Glomerular visceral epithelial cell (primary cell): ENCODE results near the gene NR5A2.

Source experiments
- DNase-seq: peaks from one replicate; pipeline ENCODE4 v3.0.0-alpha.2; 2016; ENCODE audit errors: extremely low spot score

Gene NR5A2

DNA sequence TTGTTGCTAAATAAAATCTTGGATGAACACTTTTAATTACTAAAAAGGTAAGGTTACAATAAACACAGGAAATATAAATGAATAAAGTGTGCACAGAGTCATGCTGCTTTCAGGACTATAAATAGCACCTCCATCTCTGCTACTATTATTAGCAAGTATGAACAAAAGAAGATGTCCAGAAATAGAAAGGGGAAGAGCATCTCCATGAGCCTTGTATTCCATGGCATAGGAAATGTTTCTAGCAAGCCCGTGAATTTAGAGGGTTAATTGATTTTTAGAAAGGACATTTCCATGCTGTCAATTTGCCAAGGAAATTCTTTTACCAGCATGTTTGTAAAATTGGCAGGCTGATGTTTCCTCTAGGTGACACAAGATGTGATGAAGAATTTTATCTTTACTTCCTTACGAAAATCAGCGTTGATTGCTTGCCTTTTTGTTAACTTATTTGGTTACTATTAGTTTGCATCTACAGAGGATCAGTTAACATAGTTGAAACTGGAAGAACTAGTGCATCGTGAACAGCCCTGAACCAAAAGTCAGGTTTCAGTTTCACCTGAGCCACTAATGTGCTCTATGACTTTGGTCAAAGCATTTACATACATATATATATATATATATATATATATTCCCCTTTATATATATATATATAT lies 45.3 kb downstream of the NR5A2 start:
- DNase-seq, result no peak

GRCh38 chr1:200073286-200073637 lies 45.8 kb downstream of the NR5A2 start:
- no peak for DNase-seq

DNA sequence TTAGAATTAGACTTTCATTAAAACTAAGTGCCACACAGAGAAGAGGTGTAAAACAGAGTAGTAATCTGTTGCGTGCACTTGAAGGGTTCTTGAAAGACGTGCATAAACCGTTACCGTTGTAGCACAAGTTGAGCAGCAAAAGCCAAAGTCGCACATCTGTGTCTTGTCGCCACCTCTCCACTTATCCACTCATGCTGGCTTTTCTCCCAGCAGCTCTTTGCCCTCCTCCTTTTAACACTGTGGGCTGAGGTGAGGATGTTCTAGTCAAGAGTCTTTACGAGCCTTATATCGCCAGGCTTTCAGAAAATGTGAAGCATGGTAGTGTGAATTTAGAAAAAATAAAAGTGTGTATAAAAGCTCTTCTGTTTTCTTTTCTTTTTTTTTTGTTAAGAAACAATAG lies 48.0 kb downstream of the NR5A2 start:
- no peak for DNase-seq

- peak; percentile 28 for DNase-seq
Observed at GRCh38 chr1:200075938-200076546, 48.5 kb downstream of the NR5A2 start.

- DNase-seq, result no peak
Observed at GRCh38 chr1:200079232-200079940, 51.9 kb downstream of the NR5A2 start.

DNA sequence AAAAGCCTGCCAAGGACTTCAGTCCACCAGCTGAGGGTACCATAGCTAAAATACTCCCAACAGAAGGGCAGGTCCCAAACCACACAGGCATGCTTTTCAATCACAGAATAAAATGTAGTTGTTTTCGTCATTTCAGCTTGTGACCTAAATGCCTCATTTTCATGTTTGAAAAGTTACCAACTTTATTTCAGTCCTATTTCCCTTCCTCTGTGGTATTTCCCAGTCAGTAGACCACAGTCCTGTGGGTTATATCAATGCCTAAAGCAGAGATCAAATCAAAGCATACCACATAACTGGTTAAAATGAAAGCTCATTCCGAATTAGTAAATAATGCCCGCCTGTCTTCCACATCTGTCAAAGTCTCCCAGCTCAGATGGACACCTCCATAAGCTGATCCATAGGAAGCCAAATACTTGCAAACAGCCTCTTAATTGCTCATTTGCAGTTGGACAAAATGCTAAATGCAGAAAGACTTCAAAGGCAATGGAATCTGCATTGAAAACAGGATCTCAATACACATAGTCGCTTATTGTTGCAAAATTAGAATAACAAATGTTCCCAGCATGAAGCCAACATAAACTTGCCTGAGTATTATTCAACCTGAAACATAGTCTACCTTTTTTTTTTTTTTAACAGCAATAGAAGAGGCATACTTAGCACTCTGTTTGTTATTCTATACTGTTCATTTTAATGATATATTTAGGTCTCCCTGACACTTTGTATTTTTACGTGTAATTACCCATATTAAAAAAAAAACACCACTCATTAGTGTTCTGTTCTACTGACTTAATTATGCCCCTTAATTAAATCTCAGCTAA lies 53.9 kb downstream of the NR5A2 start:
- DNase-seq, result no peak

DNA sequence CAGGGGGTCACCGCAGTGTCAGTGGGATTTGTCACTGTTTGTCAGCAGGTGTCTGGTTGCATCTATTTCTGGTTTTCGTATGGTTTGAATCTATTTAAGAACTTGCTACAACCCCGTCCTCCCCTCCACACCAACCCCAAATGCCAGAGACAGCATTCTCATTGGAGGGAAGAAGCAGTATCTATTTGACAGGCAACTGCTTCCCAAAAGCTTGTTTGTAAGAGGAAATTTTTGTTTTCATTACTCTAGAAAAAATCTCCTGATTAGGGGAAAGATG lies 54.4 kb downstream of the NR5A2 start:
- DNase-seq, result no peak

- DNase-seq, result no peak
Observed at GRCh38 chr1:200082329-200082728, 54.8 kb downstream of the NR5A2 start.

- DNase-seq, result no peak
Observed at GRCh38 chr1:200090252-200091159, 63.0 kb downstream of the NR5A2 start.

GRCh38 chr1:200095057-200095577 lies 67.6 kb downstream of the NR5A2 start:
- DNase-seq, result no peak

- peak; percentile 18 for DNase-seq
Observed at GRCh38 chr1:200096774-200097173, 69.3 kb downstream of the NR5A2 start.

- DNase-seq, result no peak
Observed at GRCh38 chr1:200099040-200099439, 71.5 kb downstream of the NR5A2 start.

GRCh38 chr1:200103966-200104583 lies 76.6 kb downstream of the NR5A2 start:
- DNase-seq, result no peak

DNA sequence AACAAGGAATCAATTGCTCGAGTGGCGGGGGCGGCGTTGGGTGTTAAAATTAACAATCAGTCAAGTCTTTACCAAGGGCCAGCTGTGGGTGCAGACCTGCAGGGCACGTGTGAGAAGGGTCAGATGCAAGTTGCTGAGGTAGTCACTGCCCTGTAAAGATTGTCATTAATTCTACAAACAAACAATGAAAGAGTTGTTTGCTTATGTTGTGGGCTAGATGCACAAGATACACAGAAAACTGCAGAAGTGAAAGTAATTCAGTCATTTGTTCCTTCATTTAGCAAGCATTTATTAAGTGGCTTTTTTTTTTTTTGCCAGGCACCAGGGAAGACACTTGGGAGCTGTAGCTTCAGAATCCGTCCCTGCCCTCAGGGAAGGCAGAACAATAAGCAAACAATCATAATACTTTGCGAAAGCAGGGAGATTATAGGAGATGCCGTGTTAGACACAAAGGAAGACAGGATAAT lies 79.5 kb downstream of the NR5A2 start:
- no peak for DNase-seq

DNA sequence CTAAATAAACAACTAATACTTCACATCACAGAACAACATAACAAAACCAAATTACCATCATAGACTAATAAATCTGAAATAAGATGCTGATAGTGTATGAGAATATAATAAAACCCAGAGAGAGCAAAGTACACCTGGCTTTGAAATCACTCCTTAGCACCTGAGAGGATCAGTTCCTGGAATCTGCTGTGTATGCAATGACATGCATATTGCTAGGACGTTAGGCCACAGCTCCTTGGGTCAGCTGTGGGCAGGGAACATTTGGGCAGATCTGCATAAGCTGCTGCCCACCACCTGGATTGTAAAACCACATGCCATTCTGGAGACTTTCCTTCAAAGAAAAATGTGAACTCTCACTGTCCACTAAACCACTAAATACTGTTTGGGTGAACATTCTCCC lies 81.1 kb downstream of the NR5A2 start:
- no peak for DNase-seq

DNA sequence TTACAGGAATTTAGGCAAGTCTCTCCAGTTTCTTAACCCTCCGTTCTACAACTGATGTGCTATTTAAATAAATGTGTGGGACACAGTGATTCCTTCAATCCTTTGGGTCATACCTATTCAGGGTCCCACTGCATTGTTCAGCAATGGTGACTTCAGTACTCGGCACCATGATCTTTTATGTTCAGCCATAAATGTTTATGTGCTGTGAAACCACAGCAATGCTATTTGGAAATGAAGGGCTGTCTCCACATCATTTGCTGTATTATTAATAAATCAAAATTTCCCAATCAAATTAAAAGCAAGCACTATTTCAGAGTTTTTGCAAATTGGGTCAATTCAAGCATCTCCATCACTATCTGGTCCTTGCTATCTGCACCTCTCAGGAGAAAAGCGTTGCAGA lies 84.8 kb downstream of the NR5A2 start:
- DNase-seq, result no peak

DNA sequence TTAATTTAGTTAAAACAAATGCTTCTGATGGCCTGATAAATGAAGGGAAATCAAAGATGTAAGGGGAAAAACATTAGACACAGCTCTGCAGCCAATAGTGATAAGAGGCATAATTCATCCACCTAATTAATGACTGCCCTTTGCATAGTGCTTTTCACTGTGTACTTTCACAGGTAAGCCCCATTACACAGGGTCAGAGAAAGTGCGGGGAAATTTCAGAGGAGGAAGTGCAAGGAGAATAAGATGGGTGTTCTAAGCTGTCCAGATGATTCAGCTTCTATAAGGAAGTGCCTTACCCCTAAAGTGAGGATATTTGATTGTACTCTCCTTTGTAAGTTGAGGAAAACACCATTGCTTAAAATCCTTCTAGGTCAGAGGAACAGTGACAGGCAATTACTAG lies 88.0 kb downstream of the NR5A2 start:
- DNase-seq, result no peak

DNA sequence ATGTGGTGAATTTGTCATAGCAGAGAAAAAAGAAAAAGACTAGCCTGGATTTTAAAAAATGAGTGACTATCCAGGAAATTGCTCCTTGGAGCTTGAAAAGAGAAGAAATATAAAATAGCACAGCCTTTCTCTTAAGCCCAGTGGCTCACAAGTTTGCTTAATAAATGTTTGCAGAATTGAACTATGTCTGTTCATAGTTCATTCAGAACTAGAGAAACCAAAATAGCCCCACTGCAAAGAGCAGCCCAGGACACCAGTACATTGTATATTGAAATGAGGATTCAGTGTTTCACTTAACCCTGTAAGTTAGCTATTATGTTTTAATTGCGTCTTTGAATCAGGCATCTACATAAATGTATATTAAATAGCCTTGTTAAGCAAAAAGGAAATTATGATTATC lies 88.8 kb downstream of the NR5A2 start:
- no peak for DNase-seq

GRCh38 chr1:200118779-200119505 lies 91.4 kb downstream of the NR5A2 start:
- DNase-seq, result no peak

DNA sequence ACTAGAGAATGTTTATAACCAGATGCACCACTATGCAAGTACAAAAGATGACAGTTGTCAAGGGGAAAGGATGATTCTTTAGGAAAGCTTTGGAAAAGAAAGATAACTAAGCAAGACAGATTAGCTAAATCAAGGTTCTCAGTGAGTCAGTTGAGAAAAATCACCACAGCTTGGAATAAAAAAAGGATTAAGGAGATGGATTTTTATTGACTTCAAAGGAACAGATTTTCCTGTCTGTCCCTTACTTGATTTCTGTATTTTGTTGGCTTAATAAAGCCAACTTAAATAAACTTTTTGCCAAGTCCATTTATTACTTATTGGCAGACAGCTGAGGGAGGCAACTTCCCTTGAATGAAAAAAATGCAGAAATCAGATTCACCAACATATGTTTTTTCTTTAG lies 93.9 kb downstream of the NR5A2 start:
- no peak for DNase-seq
